ENCODE data around the gene EDC4.

EDC4 gene

DNA sequence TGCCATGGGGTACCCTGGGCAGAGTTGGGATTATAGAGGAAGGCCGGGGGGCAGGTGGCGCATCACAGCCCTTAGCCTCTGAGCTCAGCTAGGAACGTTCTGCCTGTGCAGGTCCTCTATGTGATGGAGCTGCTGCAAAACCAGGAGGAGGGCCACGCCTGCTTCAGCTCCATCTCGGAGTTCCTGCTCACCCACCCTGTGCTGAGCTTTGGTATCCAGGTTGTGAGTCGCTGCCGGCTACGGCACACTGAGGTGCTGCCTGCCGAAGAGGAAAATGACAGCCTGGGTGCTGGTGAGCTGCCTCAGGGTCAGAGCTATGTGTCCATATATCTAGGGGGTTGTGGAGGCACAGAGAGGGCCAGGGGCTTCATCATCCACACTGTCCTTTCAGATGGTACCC, 6.0 kb downstream of the EDC4 start:
- TF ChIP-seq, protein P1, sequence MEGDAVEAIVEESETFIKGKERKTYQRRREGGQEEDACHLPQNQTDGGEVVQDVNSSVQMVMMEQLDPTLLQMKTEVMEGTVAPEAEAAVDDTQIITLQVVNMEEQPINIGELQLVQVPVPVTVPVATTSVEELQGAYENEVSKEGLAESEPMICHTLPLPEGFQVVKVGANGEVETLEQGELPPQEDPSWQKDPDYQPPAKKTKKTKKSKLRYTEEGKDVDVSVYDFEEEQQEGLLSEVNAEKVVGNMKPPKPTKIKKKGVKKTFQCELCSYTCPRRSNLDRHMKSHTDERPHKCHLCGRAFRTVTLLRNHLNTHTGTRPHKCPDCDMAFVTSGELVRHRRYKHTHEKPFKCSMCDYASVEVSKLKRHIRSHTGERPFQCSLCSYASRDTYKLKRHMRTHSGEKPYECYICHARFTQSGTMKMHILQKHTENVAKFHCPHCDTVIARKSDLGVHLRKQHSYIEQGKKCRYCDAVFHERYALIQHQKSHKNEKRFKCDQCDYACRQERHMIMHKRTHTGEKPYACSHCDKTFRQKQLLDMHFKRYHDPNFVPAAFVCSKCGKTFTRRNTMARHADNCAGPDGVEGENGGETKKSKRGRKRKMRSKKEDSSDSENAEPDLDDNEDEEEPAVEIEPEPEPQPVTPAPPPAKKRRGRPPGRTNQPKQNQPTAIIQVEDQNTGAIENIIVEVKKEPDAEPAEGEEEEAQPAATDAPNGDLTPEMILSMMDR (IDR thresholded peaks at IDR 0.05; ENCODE audit: borderline replicate concordance, insufficient read depth, low read depth, low read length), result no peak
- no peak overlapping the region for H3K4me3 ChIP-seq (ENCODE audit: low read depth, low read length)

DNA sequence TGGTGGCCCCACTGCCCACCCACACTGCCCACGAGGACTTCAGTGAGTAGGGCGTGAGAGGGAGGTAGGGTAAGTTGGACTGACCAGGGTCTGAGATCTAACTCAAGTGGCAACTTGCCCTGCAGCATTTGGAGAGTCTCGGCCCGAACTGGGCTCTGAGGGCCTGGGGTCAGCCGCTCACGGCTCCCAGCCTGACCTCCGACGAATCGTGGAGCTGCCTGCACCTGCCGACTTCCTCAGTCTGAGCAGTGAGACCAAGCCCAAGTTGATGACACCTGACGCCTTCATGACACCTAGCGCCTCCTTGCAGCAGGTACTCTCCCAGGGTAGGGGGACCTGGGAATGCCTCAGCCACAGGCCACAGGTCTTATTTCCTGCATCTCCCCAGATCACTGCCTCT, 6.6 kb downstream of the EDC4 start:
- no peak overlapping the region for H3K4me3 ChIP-seq (ENCODE audit: low read depth, low read length)
- TF ChIP-seq, protein P1 (IDR thresholded peaks at IDR 0.05; ENCODE audit: borderline replicate concordance, insufficient read depth, low read depth, low read length), result no peak

GRCh38 chr16:67879936-67880335, 7.1 kb downstream of the EDC4 start:
- TF ChIP-seq, protein P1 (IDR thresholded peaks at IDR 0.05; ENCODE audit: borderline replicate concordance, insufficient read depth, low read depth, low read length), result no peak
- no peak overlapping the region for H3K4me3 ChIP-seq (ENCODE audit: low read depth, low read length)

DNA sequence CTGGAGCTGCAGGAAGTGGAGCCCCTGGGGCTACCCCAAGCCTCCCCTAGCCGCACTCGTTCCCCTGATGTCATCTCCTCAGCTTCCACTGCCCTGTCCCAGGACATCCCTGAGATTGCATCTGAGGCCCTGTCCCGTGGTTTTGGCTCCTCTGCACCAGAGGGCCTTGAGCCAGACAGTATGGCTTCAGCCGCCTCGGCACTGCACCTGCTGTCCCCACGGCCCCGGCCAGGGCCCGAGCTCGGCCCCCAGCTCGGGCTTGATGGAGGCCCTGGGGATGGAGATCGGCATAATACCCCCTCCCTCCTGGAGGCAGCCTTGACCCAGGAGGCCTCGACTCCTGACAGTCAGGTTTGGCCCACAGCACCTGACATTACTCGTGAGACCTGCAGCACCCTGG, 7.7 kb downstream of the EDC4 start:
- TF ChIP-seq, protein P1 (IDR thresholded peaks at IDR 0.05; ENCODE audit: borderline replicate concordance, insufficient read depth, low read depth, low read length), result no peak
- H3K4me3 ChIP-seq (ENCODE audit: low read depth, low read length), result no peak overlapping the region

DNA sequence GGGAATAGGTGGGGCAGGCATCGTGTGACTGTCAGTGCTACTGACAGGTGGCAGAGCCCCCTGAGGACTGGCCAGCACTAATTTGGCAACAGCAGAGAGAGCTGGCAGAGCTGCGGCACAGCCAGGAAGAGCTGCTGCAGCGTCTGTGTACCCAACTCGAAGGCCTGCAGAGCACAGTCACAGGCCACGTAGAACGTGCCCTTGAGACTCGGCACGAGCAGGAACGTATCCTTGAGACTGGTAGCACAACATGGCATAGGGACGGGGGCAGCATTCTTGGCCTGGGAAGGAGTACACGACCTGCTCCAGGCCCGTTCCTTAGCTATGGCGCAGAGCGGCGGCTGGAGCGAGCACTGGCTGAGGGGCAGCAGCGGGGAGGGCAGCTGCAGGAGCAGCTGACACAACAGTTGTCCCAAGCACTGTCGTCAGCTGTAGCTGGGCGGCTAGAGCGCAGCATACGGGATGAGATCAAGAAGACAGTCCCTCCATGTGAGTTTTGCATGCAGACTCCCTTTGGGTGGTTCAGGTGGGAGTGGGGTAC, 8.8 kb downstream of the EDC4 start:
- no peak overlapping the region for H3K4me3 ChIP-seq (ENCODE audit: low read depth, low read length)
- TF ChIP-seq, protein P1 (IDR thresholded peaks at IDR 0.05; ENCODE audit: borderline replicate concordance, insufficient read depth, low read depth, low read length), result no peak

DNA sequence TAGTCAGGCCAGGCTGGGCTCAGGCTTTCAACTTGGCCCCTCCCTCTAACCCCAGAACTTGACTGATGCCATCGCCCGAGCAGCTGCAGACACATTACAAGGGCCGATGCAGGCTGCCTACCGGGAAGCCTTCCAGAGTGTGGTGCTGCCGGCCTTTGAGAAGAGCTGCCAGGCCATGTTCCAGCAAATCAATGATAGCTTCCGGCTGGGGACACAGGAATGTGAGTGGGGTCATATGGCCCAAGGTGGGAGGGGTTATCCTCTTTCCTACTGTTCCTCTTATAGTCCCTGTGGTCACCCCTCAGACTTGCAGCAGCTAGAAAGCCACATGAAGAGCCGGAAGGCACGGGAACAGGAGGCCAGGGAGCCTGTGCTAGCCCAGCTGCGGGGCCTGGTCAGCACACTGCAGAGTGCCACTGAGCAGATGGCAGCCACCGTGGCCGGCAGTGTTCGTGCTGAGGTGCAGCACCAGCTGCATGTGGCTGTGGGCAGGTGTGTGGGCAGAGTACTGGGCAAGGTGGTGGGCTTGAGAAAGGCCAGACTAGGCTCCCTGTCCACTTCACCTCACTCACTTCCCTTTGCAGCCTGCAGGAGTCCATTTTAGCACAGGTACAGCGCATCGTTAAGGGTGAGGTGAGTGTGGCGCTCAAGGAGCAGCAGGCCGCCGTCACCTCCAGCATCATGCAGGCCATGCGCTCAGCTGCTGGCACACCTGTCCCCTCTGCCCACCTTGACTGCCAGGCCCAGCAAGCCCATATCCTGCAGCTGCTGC, 9.7 kb downstream of the EDC4 start:
- H3K4me3 ChIP-seq (ENCODE audit: low read depth, low read length), result no peak overlapping the region
- TF ChIP-seq, protein P1 (IDR thresholded peaks at IDR 0.05; ENCODE audit: borderline replicate concordance, insufficient read depth, low read depth, low read length), result no peak

All from GM12875 (cell line).